Bronchial epithelial cell (primary cell): ENCODE results near the gene SLC35F6. TPM values are rescaled to one million over a fixed set of nuclear protein-coding genes. Genes with fewer than 3 reads are reported as not detected.
A peak's percentile ranks its signal among the peaks of the same experiment; 100 is the strongest.

ENCODE experiments used
- DNase-seq: peaks from one replicate; pipeline ENCODE4 v3.0.0-alpha.2; 2010; ENCODE audit warnings: low read depth
- FAIRE-seq: peaks from 2 replicates; lab custom pipeline; 2011; peaks lifted over from hg19 to GRCh38; lab: Jason Lieb, UNC
- H3K27me3 ChIP-seq: 2 replicates; pipeline ENCODE4 v1.5.1; 2011; ENCODE audit warnings: low read length; ENCODE audit not compliant: control insufficient read depth, insufficient read depth
- H3K36me3 ChIP-seq: 2 replicates; pipeline ENCODE4 v1.5.1; 2011; ENCODE audit warnings: low read length; ENCODE audit not compliant: control insufficient read depth, insufficient read depth
- H3K4me3 ChIP-seq: 2 replicates; pipeline ENCODE4 v1.5.1; 2011; ENCODE audit warnings: mild to moderate bottlenecking, low read depth, low read length, control low read depth
- CTCF ChIP-seq: IDR thresholded peaks from 2 replicates; pipeline ENCODE4 v1.5.1; 2011; ENCODE audit warnings: mild to moderate bottlenecking, moderate library complexity, low read length, control low read depth, inconsistent platforms; ENCODE audit not compliant: insufficient read depth, severe bottlenecking
- total RNA-seq: library from RNA; depleted of rRNA; stranded (reverse); fragments of >200 nt; gene quantifications from 2 replicates; pipeline ENCODE4 v1.2.1, GENCODE V29; 2014

SLC35F6 gene
- total RNA-seq = 29.2 and 37.1 TPM in 2 replicates

- H3K27me3 ChIP-seq = no peaks in the 10 kb centered on the region
- peak; percentile 47 for DNase-seq
- peak within 1 kb of the TSS; percentile 95 for H3K4me3 ChIP-seq
- FAIRE-seq = no peak
- no peak for TF ChIP-seq CTCF
- peaks cover 5% of the 10 kb centered on the region for H3K36me3 ChIP-seq
Observed at GRCh38 chr2:26764078-26764887, at the start of gene SLC35F6. TSS of gene SLC35F6 (plus strand) at chr2:26764284. CDS start at chr2:26764350, 66 bp downstream.

- FAIRE-seq = no peak
- Histone ChIP-seq H3K4me3 (no peak overlapping the region), H3K36me3 (no peaks in the 10 kb centered on the region), H3K27me3 (peaks cover 2% of the 10 kb centered on the region)
- no peak for TF ChIP-seq CTCF
- DNase-seq = no peak
Observed at GRCh38 chr2:26715528-26716270, 48.4 kb upstream of the SLC35F6 start.

- Histone ChIP-seq H3K36me3 (no peaks in the 10 kb centered on the region), H3K27me3 (peaks cover 2% of the 10 kb centered on the region), H3K4me3 (no peak overlapping the region)
- no peak for TF ChIP-seq CTCF
- FAIRE-seq = no peak
- DNase-seq = no peak
Observed at GRCh38 chr2:26716340-26716739, 47.7 kb upstream of the SLC35F6 start.

GRCh38 chr2:26716769-26717168 lies 47.3 kb upstream of the SLC35F6 start:
- Histone ChIP-seq H3K36me3 (no peaks in the 10 kb centered on the region), H3K27me3 (peaks cover 2% of the 10 kb centered on the region), H3K4me3 (no peak overlapping the region)
- TF ChIP-seq CTCF = no peak
- FAIRE-seq (no peak), DNase-seq (no peak)

- no peaks in the 10 kb centered on the region for H3K36me3 ChIP-seq
- no peak overlapping the region for H3K4me3 ChIP-seq
- no peak for FAIRE-seq
- no peak for DNase-seq
- peaks cover 2% of the 10 kb centered on the region for H3K27me3 ChIP-seq
- no peak for TF ChIP-seq CTCF
Observed at GRCh38 chr2:26717362-26717761, 46.7 kb upstream of the SLC35F6 start.
